ENCODE measurements around the gene KIF3A.

Gene KIF3A

GRCh38 chr5:132733499-132734148 lies 3.7 kb downstream of the KIF3A start:
- Histone ChIP-seq H3K27ac (ENCODE audit: low read length) (no peak overlapping the region), H3K9ac (ENCODE audit: low read depth, low read length) (no peak overlapping the region), H3K36me3 (ENCODE audit: insufficient read depth, low read length) (peaks cover 21% of the 10 kb centered on the region), H3K79me2 (ENCODE audit: insufficient read depth, low read length) (peaks cover 33% of the 10 kb centered on the region), H3K9me3 (ENCODE audit: insufficient read depth, low read length, severe bottlenecking) (no peaks in the 10 kb centered on the region), H2AFZ (ENCODE audit: low read depth, low read length) (no peak overlapping the region), H4K20me1 (ENCODE audit: insufficient read depth, low read length) (peaks cover 4% of the 10 kb centered on the region; the same call in 1 of the 2 replicates), H3K4me2 (ENCODE audit: insufficient read depth, low read length) (peak overlapping the region; percentile 29; the same call in 1 of the 2 replicates), H3K27me3 (ENCODE audit: insufficient read depth, low read length, poor library complexity) (no peaks in the 10 kb centered on the region), H3K4me3 (ENCODE audit: low read depth in 1 of 2, low read length in 2 of 2) (no peak overlapping the region), H3K4me1 (ENCODE audit: insufficient read depth, low read length) (peaks cover 33% of the 10 kb centered on the region)
- TF ChIP-seq, protein P1, sequence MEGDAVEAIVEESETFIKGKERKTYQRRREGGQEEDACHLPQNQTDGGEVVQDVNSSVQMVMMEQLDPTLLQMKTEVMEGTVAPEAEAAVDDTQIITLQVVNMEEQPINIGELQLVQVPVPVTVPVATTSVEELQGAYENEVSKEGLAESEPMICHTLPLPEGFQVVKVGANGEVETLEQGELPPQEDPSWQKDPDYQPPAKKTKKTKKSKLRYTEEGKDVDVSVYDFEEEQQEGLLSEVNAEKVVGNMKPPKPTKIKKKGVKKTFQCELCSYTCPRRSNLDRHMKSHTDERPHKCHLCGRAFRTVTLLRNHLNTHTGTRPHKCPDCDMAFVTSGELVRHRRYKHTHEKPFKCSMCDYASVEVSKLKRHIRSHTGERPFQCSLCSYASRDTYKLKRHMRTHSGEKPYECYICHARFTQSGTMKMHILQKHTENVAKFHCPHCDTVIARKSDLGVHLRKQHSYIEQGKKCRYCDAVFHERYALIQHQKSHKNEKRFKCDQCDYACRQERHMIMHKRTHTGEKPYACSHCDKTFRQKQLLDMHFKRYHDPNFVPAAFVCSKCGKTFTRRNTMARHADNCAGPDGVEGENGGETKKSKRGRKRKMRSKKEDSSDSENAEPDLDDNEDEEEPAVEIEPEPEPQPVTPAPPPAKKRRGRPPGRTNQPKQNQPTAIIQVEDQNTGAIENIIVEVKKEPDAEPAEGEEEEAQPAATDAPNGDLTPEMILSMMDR (IDR thresholded peaks at IDR 0.05; ENCODE audit: borderline replicate concordance, extremely low read depth, low read length, poor library complexity, severe bottlenecking) = no peak
- no peak for TF ChIP-seq EZH2 (IDR thresholded peaks at IDR 0.05; ENCODE audit: borderline replicate concordance, low read depth, low read length, severe bottlenecking)
- ATAC-seq (ENCODE audit: insufficient read depth, low read depth) = no peak
- DNase-seq = no peak

- H3K4me3 ChIP-seq (ENCODE audit: low read depth in 1 of 2, low read length in 2 of 2) = no peak overlapping the region
- H3K9me3 ChIP-seq (ENCODE audit: insufficient read depth, low read length, severe bottlenecking) = no peaks in the 10 kb centered on the region
- no peak for ATAC-seq (ENCODE audit: insufficient read depth, low read depth)
- TF ChIP-seq EZH2 (IDR thresholded peaks at IDR 0.05; ENCODE audit: borderline replicate concordance, low read depth, low read length, severe bottlenecking) = no peak
- TF ChIP-seq, protein P1 (IDR thresholded peaks at IDR 0.05; ENCODE audit: borderline replicate concordance, extremely low read depth, low read length, poor library complexity, severe bottlenecking) = no peak
- peaks cover 35% of the 10 kb centered on the region for H3K36me3 ChIP-seq (ENCODE audit: insufficient read depth, low read length)
- H3K27ac ChIP-seq (ENCODE audit: low read length) = no peak overlapping the region
- H3K79me2 ChIP-seq (ENCODE audit: insufficient read depth, low read length) = peaks cover 12% of the 10 kb centered on the region; the same call in 1 of the 2 replicates
- no peak for DNase-seq
- H2AFZ ChIP-seq (ENCODE audit: low read depth, low read length) = no peak overlapping the region
- no peaks in the 10 kb centered on the region for H4K20me1 ChIP-seq (ENCODE audit: insufficient read depth, low read length)
- no peak overlapping the region for H3K9ac ChIP-seq (ENCODE audit: low read depth, low read length)
- H3K27me3 ChIP-seq (ENCODE audit: insufficient read depth, low read length, poor library complexity) = no peaks in the 10 kb centered on the region
- H3K4me2 ChIP-seq (ENCODE audit: insufficient read depth, low read length) = no peak overlapping the region
- H3K4me1 ChIP-seq (ENCODE audit: insufficient read depth, low read length) = peaks cover 4% of the 10 kb centered on the region; the same call in 1 of the 2 replicates
These were observed 7.5 kb downstream of the KIF3A start for GRCh38 chr5:132729896-132730295.

DNA sequence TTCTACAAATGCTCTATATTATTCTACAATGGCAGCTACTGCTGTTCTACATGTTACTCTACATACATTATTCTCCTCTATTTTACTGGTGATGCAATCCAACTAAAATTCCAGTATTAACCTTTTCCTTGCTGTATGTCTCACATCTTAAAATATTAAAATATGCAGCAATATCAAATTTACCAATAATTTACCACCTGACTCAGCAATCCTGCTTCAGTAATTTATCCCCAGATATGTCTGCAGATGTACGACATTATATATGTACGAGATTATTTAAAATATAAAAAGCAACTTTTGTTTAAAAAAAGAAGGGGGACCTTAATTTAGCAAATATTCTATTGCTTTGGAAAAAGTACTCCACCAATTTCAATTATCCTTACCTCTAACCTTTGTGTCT lies 11.6 kb downstream of the KIF3A start:
- no peaks in the 10 kb centered on the region for H3K27me3 ChIP-seq (ENCODE audit: insufficient read depth, low read length, poor library complexity)

More for the DNA sequence above, 11.6 kb downstream of the KIF3A start:
- Histone ChIP-seq H3K4me1 (ENCODE audit: insufficient read depth, low read length) (no peaks in the 10 kb centered on the region), H2AFZ (ENCODE audit: low read depth, low read length) (no peak overlapping the region), H3K4me2 (ENCODE audit: insufficient read depth, low read length) (no peak overlapping the region), H3K79me2 (ENCODE audit: insufficient read depth, low read length) (peaks cover 8% of the 10 kb centered on the region; the same call in 1 of the 2 replicates), H3K9ac (ENCODE audit: low read depth, low read length) (no peak overlapping the region), H3K4me3 (ENCODE audit: low read depth in 1 of 2, low read length in 2 of 2) (no peak overlapping the region), H3K9me3 (ENCODE audit: insufficient read depth, low read length, severe bottlenecking) (no peaks in the 10 kb centered on the region), H3K36me3 (ENCODE audit: insufficient read depth, low read length) (peaks cover 22% of the 10 kb centered on the region; the same call in 1 of the 2 replicates), H4K20me1 (ENCODE audit: insufficient read depth, low read length) (no peaks in the 10 kb centered on the region), H3K27ac (ENCODE audit: low read length) (no peak overlapping the region)
- ATAC-seq (ENCODE audit: insufficient read depth, low read depth) = no peak
- TF ChIP-seq, protein P1 (IDR thresholded peaks at IDR 0.05; ENCODE audit: borderline replicate concordance, extremely low read depth, low read length, poor library complexity, severe bottlenecking) = no peak
- TF ChIP-seq EZH2 (IDR thresholded peaks at IDR 0.05; ENCODE audit: borderline replicate concordance, low read depth, low read length, severe bottlenecking) = no peak
- no peak for DNase-seq
